Stimulated activated naive CD8-positive, alpha-beta T cell treated with anti-CD3 and anti-CD28 coated beads, Interleukin-15, amount 100 ng/mL, for 72 hours (primary cell): Measurements from ENCODE around the gene KRTAP12-4.
"Not testable (repeated sequence)": the region's sequence is repeated elsewhere in the genome, so short reads cannot be mapped to it uniquely, and the experiment has no call there.

ENCODE experiments used
- ATAC-seq: fragments of 150-1000 bp; cut with Tn5 transposase; 2 replicates; pipeline ENCODE4 v1.10.0; 2021; ENCODE audit warnings: mild to moderate bottlenecking, moderate library complexity
- DNase-seq, 2 donors: peaks; one replicate each; pipeline ENCODE4 v3.0.0; 2021 to 2022
- H3K27ac Mint-ChIP-seq, 2 donors: one replicate each; pipeline ENCODE4 v1.8.0; 2022; ENCODE audit warnings: mild to moderate bottlenecking in 2 of 2, mixed read lengths in 2 of 2, moderate library complexity in 2 of 2
- H3K27me3 Mint-ChIP-seq: one replicate; pipeline ENCODE4 v1.8.0; 2022; ENCODE audit warnings: mixed read lengths
- H3K4me1 Mint-ChIP-seq: one replicate; pipeline ENCODE4 v1.8.0; 2022; ENCODE audit warnings: mild to moderate bottlenecking, mixed read lengths
- H3K4me3 Mint-ChIP-seq, 2 donors: one replicate each; pipeline ENCODE4 v1.8.0; 2022; ENCODE audit warnings: mild to moderate bottlenecking in 2 of 2, mixed read lengths in 2 of 2, moderate library complexity in 1 of 2
- H3K9me3 Mint-ChIP-seq, 2 donors: one replicate each; pipeline ENCODE4 v1.8.0; 2022; ENCODE audit warnings: mixed read lengths in 2 of 2

Gene KRTAP12-4

GRCh38 chr21:44632067-44632466, 22.4 kb downstream of the KRTAP12-4 start:
- no peak overlapping the region for H3K4me3 Mint-ChIP-seq
- no peak overlapping the region for H3K27ac Mint-ChIP-seq
- peaks cover 42 to 51% of the 10 kb centered on the region in 2 donors for H3K9me3 Mint-ChIP-seq
- DNase-seq (no peak), ATAC-seq (no peak)
- H3K27me3 Mint-ChIP-seq = no peaks in the 10 kb centered on the region
- peaks cover 32% of the 10 kb centered on the region for H3K4me1 Mint-ChIP-seq

GRCh38 chr21:44630440-44630839, 24.0 kb downstream of the KRTAP12-4 start:
- Mint-ChIP-seq H3K9me3 (peaks cover 42 to 51% of the 10 kb centered on the region in 2 donors), H3K4me3 (peak overlapping the region in 1 of 2 donors; percentile 12), H3K27ac (no peak overlapping the region), H3K27me3 (no peaks in the 10 kb centered on the region), H3K4me1 (peaks cover 44% of the 10 kb centered on the region)
- no peak for DNase-seq
- no peak for ATAC-seq

- H3K27me3 Mint-ChIP-seq = no peaks in the 10 kb centered on the region
- no peak overlapping the region for H3K27ac Mint-ChIP-seq
- peaks cover 44% of the 10 kb centered on the region for H3K4me1 Mint-ChIP-seq
- no peak overlapping the region for H3K4me3 Mint-ChIP-seq
- DNase-seq = no peak
- peak; percentile 23 for ATAC-seq
- H3K9me3 Mint-ChIP-seq = peaks cover 44 to 54% of the 10 kb centered on the region in 2 donors
Observed at GRCh38 chr21:44628707-44629391, 25.6 kb downstream of the KRTAP12-4 start.

- H3K27ac Mint-ChIP-seq, ATAC-seq, H3K4me3 Mint-ChIP-seq, DNase-seq, H3K27me3 Mint-ChIP-seq: not testable (repeated sequence)
- Mint-ChIP-seq H3K4me1 (peaks cover 44% of the 10 kb centered on the region), H3K9me3 (peaks cover 46 to 58% of the 10 kb centered on the region in 2 donors)
Observed at GRCh38 chr21:44627831-44628233, 26.6 kb downstream of the KRTAP12-4 start.

- DNase-seq, H3K4me3 Mint-ChIP-seq, ATAC-seq, H3K27me3 Mint-ChIP-seq, H3K27ac Mint-ChIP-seq: not testable (repeated sequence)
- Mint-ChIP-seq H3K4me1 (peaks cover 44% of the 10 kb centered on the region), H3K9me3 (peaks cover 48 to 58% of the 10 kb centered on the region in 2 donors)
Observed at GRCh38 chr21:44627181-44627822, 27.2 kb downstream of the KRTAP12-4 start.

- no peak within 1 kb of the TSS for H3K27ac Mint-ChIP-seq
- DNase-seq (no peak), ATAC-seq (no peak)
- H3K4me3 Mint-ChIP-seq = no peak within 1 kb of the TSS
- peaks cover 44 to 58% of the 10 kb centered on the region in 2 donors for H3K9me3 Mint-ChIP-seq
- H3K4me1 Mint-ChIP-seq = peaks cover 44% of the 10 kb centered on the region
- no peaks in the 10 kb centered on the region for H3K27me3 Mint-ChIP-seq
Observed at GRCh38 chr21:44626673-44627143, 27.8 kb downstream of the KRTAP12-4 start, which contains the start of gene KRTAP10-9. Gene KRTAP10-9, plus strand, starts transcription at chr21:44627093. Its CDS starts 79 bp downstream, at chr21:44627172.

- no peak overlapping the region for H3K27ac Mint-ChIP-seq
- H3K4me3 Mint-ChIP-seq = no peak overlapping the region
- peaks cover 40 to 58% of the 10 kb centered on the region in 2 donors for H3K9me3 Mint-ChIP-seq
- H3K27me3 Mint-ChIP-seq = no peaks in the 10 kb centered on the region
- ATAC-seq = no peak
- no peak for DNase-seq
- H3K4me1 Mint-ChIP-seq = peaks cover 44% of the 10 kb centered on the region
Observed at GRCh38 chr21:44626262-44626661, 28.2 kb downstream of the KRTAP12-4 start.

GRCh38 chr21:44625756-44626155, 28.7 kb downstream of the KRTAP12-4 start:
- peaks cover 42% of the 10 kb centered on the region for H3K4me1 Mint-ChIP-seq
- H3K27me3 Mint-ChIP-seq = no peaks in the 10 kb centered on the region
- no peak for DNase-seq
- peaks cover 36 to 56% of the 10 kb centered on the region in 2 donors for H3K9me3 Mint-ChIP-seq
- H3K27ac Mint-ChIP-seq = no peak overlapping the region
- no peak for ATAC-seq
- H3K4me3 Mint-ChIP-seq = no peak overlapping the region

- H3K4me1 Mint-ChIP-seq = peaks cover 34% of the 10 kb centered on the region
- peaks cover 46 to 63% of the 10 kb centered on the region in 2 donors for H3K9me3 Mint-ChIP-seq
- H3K4me3 Mint-ChIP-seq = no peak overlapping the region
- ATAC-seq (no peak), DNase-seq (no peak)
- no peak overlapping the region for H3K27ac Mint-ChIP-seq
- H3K27me3 Mint-ChIP-seq = no peaks in the 10 kb centered on the region
Observed at GRCh38 chr21:44623575-44623974, 30.9 kb downstream of the KRTAP12-4 start.

GRCh38 chr21:44619886-44620285, 34.6 kb downstream of the KRTAP12-4 start:
- peaks cover 46 to 67% of the 10 kb centered on the region in 2 donors for H3K9me3 Mint-ChIP-seq
- H3K4me3 Mint-ChIP-seq = no peak overlapping the region
- H3K4me1 Mint-ChIP-seq = peaks cover 39% of the 10 kb centered on the region
- ATAC-seq (no peak), DNase-seq (no peak)
- H3K27ac Mint-ChIP-seq = no peak overlapping the region
- no peaks in the 10 kb centered on the region for H3K27me3 Mint-ChIP-seq

GRCh38 chr21:44618909-44619308, 35.5 kb downstream of the KRTAP12-4 start:
- peak overlapping the region; percentile 71 to 95 for H3K27ac Mint-ChIP-seq
- peak overlapping the region; percentile 56 to 63 for H3K4me3 Mint-ChIP-seq
- H3K4me1 Mint-ChIP-seq = peaks cover 39% of the 10 kb centered on the region
- H3K27me3 Mint-ChIP-seq = no peaks in the 10 kb centered on the region
- H3K9me3 Mint-ChIP-seq = peaks cover 38 to 57% of the 10 kb centered on the region in 2 donors
- peak; percentile 94 for ATAC-seq
- peak; percentile 24 to 56 for DNase-seq

- H3K9me3 Mint-ChIP-seq = peaks cover 34 to 53% of the 10 kb centered on the region in 2 donors
- peaks cover 39% of the 10 kb centered on the region for H3K4me1 Mint-ChIP-seq
- peak overlapping the region in 1 of 2 donors; percentile 95 for H3K27ac Mint-ChIP-seq
- DNase-seq (no peak), ATAC-seq (peak; percentile 59)
- H3K4me3 Mint-ChIP-seq = peak overlapping the region; percentile 56 to 63
- no peaks in the 10 kb centered on the region for H3K27me3 Mint-ChIP-seq
Observed at GRCh38 chr21:44618504-44618903, 36.0 kb downstream of the KRTAP12-4 start.

- peaks cover 39% of the 10 kb centered on the region for H3K4me1 Mint-ChIP-seq
- ATAC-seq = no peak
- H3K9me3 Mint-ChIP-seq = peaks cover 22 to 45% of the 10 kb centered on the region in 2 donors
- H3K4me3 Mint-ChIP-seq = no peak overlapping the region
- H3K27me3 Mint-ChIP-seq = no peaks in the 10 kb centered on the region
- H3K27ac Mint-ChIP-seq = no peak overlapping the region
- DNase-seq = no peak
Observed at GRCh38 chr21:44617071-44617501, 37.4 kb downstream of the KRTAP12-4 start.

GRCh38 chr21:44616591-44616926, 37.9 kb downstream of the KRTAP12-4 start:
- ATAC-seq (no peak), DNase-seq (no peak)
- Mint-ChIP-seq H3K4me3 (no peak overlapping the region), H3K27me3 (no peaks in the 10 kb centered on the region), H3K27ac (peak overlapping the region in 1 of 2 donors; percentile 50), H3K9me3 (peaks cover 22 to 45% of the 10 kb centered on the region in 2 donors), H3K4me1 (peaks cover 39% of the 10 kb centered on the region)

GRCh38 chr21:44615911-44616590, 38.4 kb downstream of the KRTAP12-4 start:
- Mint-ChIP-seq H3K9me3 (peaks cover 27 to 48% of the 10 kb centered on the region in 2 donors), H3K4me3 (no peak overlapping the region), H3K27me3 (no peaks in the 10 kb centered on the region), H3K4me1 (peaks cover 39% of the 10 kb centered on the region), H3K27ac (peak overlapping the region in 1 of 2 donors; percentile 50)
- ATAC-seq = peak; percentile 10
- DNase-seq = no peak
